PFSK-1 (cell line): Measurements from ENCODE around the gene GABPB1.

Experiments used
- FOXP2 ChIP-seq: optimal IDR thresholded peaks from 2 replicates; pipeline ENCODE3; 2011; ENCODE audit warnings: borderline replicate concordance, control low read depth, inconsistent platforms; ENCODE audit not compliant: insufficient read depth; ENCODE audit errors: extremely low read length, extremely low read depth
- POLR2AphosphoS5 ChIP-seq: IDR thresholded peaks from 2 replicates; pipeline ENCODE4 v1.6.1; 2012; ENCODE audit warnings: low read depth, mild to moderate bottlenecking, control low read depth, low read length, moderate library complexity
- REST ChIP-seq, 2 experiments: IDR thresholded peaks; 2 replicates each; pipeline versions ENCODE4 v1.6.1 to v1.8.0; 2011 to 2012; ENCODE audit warnings: low read depth in 2 of 2, low read length in 2 of 2, control low read depth in 1 of 2, inconsistent platforms in 1 of 2, mild to moderate bottlenecking in 1 of 2, moderate library complexity in 1 of 2; ENCODE audit not compliant: insufficient read depth in 1 of 2
- SIN3A ChIP-seq: IDR thresholded peaks from 2 replicates; pipeline ENCODE4 v1.6.1; 2012; ENCODE audit warnings: mild to moderate bottlenecking, low read length, moderate library complexity, borderline replicate concordance; ENCODE audit not compliant: insufficient read depth
- TAF1 ChIP-seq: IDR thresholded peaks from 2 replicates; pipeline ENCODE4 v1.6.1; 2012; ENCODE audit warnings: low read length, control low read depth, borderline replicate concordance; ENCODE audit not compliant: insufficient read depth

Gene GABPB1

GRCh38 chr15:50252556-50252955 lies 102.4 kb downstream of the GABPB1 start:
- TF ChIP-seq POLR2AphosphoS5 = no peak
- TF ChIP-seq TAF1 = no peak
- TF ChIP-seq FOXP2 = no peak
- no peak for TF ChIP-seq REST (IDR thresholded peaks at IDR 0.05; ENCODE audit: insufficient read depth in 1 of 2, low read depth in 2 of 2, low read length in 2 of 2)
- TF ChIP-seq SIN3A = no peak

- TF ChIP-seq SIN3A = no peak
- TF ChIP-seq POLR2AphosphoS5 = no peak
- TF ChIP-seq REST (IDR thresholded peaks at IDR 0.05; ENCODE audit: insufficient read depth in 1 of 2, low read depth in 2 of 2, low read length in 2 of 2) = no peak
These were observed 103.3 kb downstream of the GABPB1 start for GRCh38 chr15:50251638-50252182.

- TF ChIP-seq REST (IDR thresholded peaks at IDR 0.05; ENCODE audit: insufficient read depth in 1 of 2, low read depth in 2 of 2, low read length in 2 of 2) (no peak), SIN3A (no peak), FOXP2 (no peak), POLR2AphosphoS5 (no peak), TAF1 (no peak)
These were observed 104.1 kb downstream of the GABPB1 start for GRCh38 chr15:50250760-50251394.

DNA sequence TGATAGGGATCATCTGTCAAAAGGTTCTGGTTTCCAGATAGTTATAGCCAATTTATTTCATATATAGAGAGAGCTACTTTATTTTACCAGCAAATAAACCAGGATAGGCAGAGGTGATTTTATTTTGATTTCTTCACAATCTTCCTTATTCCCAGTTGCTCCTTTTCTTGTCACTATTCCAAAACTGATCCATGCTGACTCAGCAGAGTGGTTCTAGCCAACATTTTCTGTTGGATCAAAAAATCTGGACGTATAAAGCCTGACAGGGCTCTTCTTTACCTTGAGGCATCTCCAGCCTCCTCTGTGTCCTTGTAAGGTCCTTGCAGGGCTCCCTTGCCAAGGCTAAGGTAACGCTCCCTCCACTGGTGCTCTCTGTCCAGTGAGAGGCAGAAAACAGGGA lies 105.3 kb downstream of the GABPB1 start:
- TF ChIP-seq REST (IDR thresholded peaks at IDR 0.05; ENCODE audit: insufficient read depth in 1 of 2, low read depth in 2 of 2, low read length in 2 of 2) (no peak), SIN3A (no peak), FOXP2 (no peak), POLR2AphosphoS5 (no peak), TAF1 (no peak)
